Heart left ventricle (tissue), 16 donors: ENCODE results near the gene IRX2. TPM values are rescaled to one million over a fixed set of nuclear protein-coding genes. Genes with fewer than 3 reads are reported as not detected.

Source experiments
- ATAC-seq, 4 donors: fragments of 200-7000 bp; cut with Tn5 transposase; one replicate each; pipeline ENCODE4 v1.9.1; 2020 to 2022; ENCODE audit warnings: moderate library complexity in 4 of 4, mild to moderate bottlenecking in 3 of 4, moderate number of reproducible peaks in 1 of 4
- DNase-seq, 5 donors: peaks; one replicate each; pipeline ENCODE4 v3.0.0-alpha.2; 2020
- H3K27ac ChIP-seq, 12 donors: fragments of 200-600 bp; sonication (generic) in 4 of 12; one replicate each; pipeline versions ENCODE4 v1.5.0 to v1.8.0; 2016 to 2022; ENCODE audit warnings: mild to moderate bottlenecking in 2 of 12
- H3K27me3 ChIP-seq, 9 donors: fragments of 200-600 bp; sonication (generic) in 2 of 9; one replicate each; pipeline versions ENCODE4 v1.5.1 to v1.8.0; 2016 to 2022; ENCODE audit warnings: mild to moderate bottlenecking in 3 of 9
- H3K36me3 ChIP-seq, 9 donors: fragments of 200-600 bp; sonication (generic) in 2 of 9; one replicate each; pipeline versions ENCODE4 v1.5.0 to v1.8.0; 2018 to 2022; ENCODE audit warnings: mild to moderate bottlenecking in 2 of 9
- H3K4me1 ChIP-seq, 12 donors: fragments of 200-600 bp; sonication (generic) in 4 of 12; one replicate each; pipeline versions ENCODE4 v1.5.0 to v1.8.0; 2016 to 2022; ENCODE audit warnings: mild to moderate bottlenecking in 3 of 12
- H3K4me3 ChIP-seq, 12 donors: fragments of 200-600 bp; sonication (generic) in 4 of 12; one replicate each; pipeline versions ENCODE4 v1.5.0 to v1.8.0; 2017 to 2022; ENCODE audit warnings: mild to moderate bottlenecking in 9 of 12, moderate library complexity in 4 of 12
- H3K9me3 ChIP-seq, 12 donors: fragments of 200-600 bp; sonication (generic) in 4 of 12; one replicate each; pipeline versions ENCODE4 v1.5.0 to v1.8.0; 2016 to 2022; ENCODE audit warnings: mild to moderate bottlenecking in 1 of 12
- POLR2A ChIP-seq, 2 donors: fragments of 450-650 bp; IDR thresholded peaks; one replicate each; pipeline ENCODE4 v1.6.1; 2017; ENCODE audit warnings: antibody characterized with exemption in 2 of 2, mild to moderate bottlenecking in 2 of 2, moderate library complexity in 2 of 2
- whole genome bisulfite sequencing, 4 donors: extraction: QIAGEN DNeasy Blood & Tissue Kit in 2 of 4; methylation state at CpG; one replicate each; pipeline versions ENCODE4 v1.1.5 to v1.1.7; 2013 to 2018; 5-methylcytosine and 5-hydroxymethylcytosine counted together
- intact Hi-C, 10 donors: fragments of 100-400 bp; cut with DNase I; formaldehyde crosslinking; loops; one replicate each; pipeline versions ENCODE4 v1.11.1 to v1.14.2; 2022
- polyA plus RNA-seq, 2 donors: library from polyadenylated mRNA; stranded (reverse); fragments of 200-250 nt; gene quantifications; one replicate each; pipeline ENCODE4 v1.2.3, GENCODE V29; 2013
- total RNA-seq, 9 donors: library from RNA; depleted of rRNA in 2 of 9; stranded (reverse); fragments of >200 nt in 2 of 9; fragmentation: NEBNext Ultra II Directional in 3 of 9; extraction: Animal tissue kit (Norgen Biotek cat#: 25700) in 3 of 9; gene quantifications; one replicate each; pipeline versions ENCODE4 v1.1.0 to v1.2.4, GENCODE V29; 2016 to 2023
- TF ChIP-seq, protein P1 (sequence below), 12 donors: fragments of 200-600 bp; sonication (generic) in 4 of 12; IDR thresholded peaks; one replicate each; pipeline versions ENCODE4 v1.5.0 to v1.8.0; 2018 to 2022; ENCODE audit warnings: antibody characterized with exemption in 12 of 12, mild to moderate bottlenecking in 5 of 12
- donor health status: ischemic (EF 13 %, LVEDD 7.1; RV severe dilation, severe dysfunction).
- donor health status: healthy with polysubstance abuse.
- donor health status: DM: no; HTN: yes; CAD: no.
- donor health status: DM: no; HTN: no; CAD: no.
- donor health status: ischemic (EF 25% LVEDD 6.9; RV normal size, moderate dysfunction).
- donor health status: ischemic (EF 25% LVEDD 5.7; RV mildly dilated, moderate dysfunction).
- donor health status: healthy.
- donor health status: DM: yes; HTN: yes; CAD: no.
- donor health status: ischemic (EF 35%, LVEDD 5.7; RV mildly dilated, moderate dysfunction).
- donor health status: nonischemic (EF 11% LVEDD 7.7; RV severe dilation, severe dysfunction).
- donor health status: DM: yes; HTN: yes; CAD: no.
- donor health status: PGD.
- donor health status: ischemic (EF 29% LVEDD 5.4; RV normal size, mild dysfunction).
- donor health status: nonischemic (EF 23%, LVEDD 6.1; RV moderate dilation, normal function).

Gene IRX2
- total and polyA plus RNA-seq, 11 donors = 0.17 to 3.7 (median 0.86) TPM

DNA sequence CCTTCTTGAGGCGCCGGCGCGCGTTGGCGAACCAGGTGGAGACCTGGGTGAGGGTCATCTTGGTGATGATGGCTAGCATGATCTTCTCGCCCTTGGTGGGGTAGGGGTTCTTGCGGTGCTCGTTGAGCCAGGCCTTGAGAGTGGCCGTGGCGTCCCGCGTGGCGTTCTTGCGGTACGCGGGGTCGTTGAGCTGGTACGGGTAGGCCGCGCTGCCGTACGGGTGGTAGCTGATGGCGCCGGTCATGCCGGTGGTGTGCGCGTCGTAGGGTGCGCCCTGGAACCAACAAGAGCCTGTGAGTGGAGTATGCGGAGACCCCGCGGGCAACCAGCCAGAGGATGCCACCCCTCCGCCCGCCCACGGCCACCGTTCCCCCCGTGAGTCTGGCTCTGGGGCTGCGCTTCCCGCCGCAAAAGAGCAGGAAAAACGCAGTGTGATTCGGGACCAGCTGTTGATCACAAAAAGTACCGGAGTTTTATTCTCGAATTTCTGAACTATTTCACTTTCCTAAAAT, 1.9 kb downstream of the IRX2 start:
- DNase-seq (no peak), ATAC-seq (no peak)
- WGBS, 4 donors = 20 to 33% (median 22%) methylated on average over 24 to 45 of the region's 45 CpGs
- TF ChIP-seq, protein P1, sequence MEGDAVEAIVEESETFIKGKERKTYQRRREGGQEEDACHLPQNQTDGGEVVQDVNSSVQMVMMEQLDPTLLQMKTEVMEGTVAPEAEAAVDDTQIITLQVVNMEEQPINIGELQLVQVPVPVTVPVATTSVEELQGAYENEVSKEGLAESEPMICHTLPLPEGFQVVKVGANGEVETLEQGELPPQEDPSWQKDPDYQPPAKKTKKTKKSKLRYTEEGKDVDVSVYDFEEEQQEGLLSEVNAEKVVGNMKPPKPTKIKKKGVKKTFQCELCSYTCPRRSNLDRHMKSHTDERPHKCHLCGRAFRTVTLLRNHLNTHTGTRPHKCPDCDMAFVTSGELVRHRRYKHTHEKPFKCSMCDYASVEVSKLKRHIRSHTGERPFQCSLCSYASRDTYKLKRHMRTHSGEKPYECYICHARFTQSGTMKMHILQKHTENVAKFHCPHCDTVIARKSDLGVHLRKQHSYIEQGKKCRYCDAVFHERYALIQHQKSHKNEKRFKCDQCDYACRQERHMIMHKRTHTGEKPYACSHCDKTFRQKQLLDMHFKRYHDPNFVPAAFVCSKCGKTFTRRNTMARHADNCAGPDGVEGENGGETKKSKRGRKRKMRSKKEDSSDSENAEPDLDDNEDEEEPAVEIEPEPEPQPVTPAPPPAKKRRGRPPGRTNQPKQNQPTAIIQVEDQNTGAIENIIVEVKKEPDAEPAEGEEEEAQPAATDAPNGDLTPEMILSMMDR (IDR thresholded peaks at IDR 0.05) = no peak
- TF ChIP-seq POLR2A (IDR thresholded peaks at IDR 0.05) = no peak
- intact Hi-C loops = loop anchor here in 3 of 10 donors (10.0 kb wide), 2 partner anchors 845 to 855 kb away; partner anchors contain the start of gene IRX1 (in 1 of the 3)
- Histone ChIP-seq H3K4me3 (no peak overlapping the region), H3K9me3 (no peaks in the 10 kb centered on the region), H3K27ac (no peak overlapping the region), H3K4me1 (peaks cover 0 to 41% (median 5%) of the 10 kb centered on the region in 12 donors), H3K27me3 (peaks cover 31 to 97% (median 81%) of the 10 kb centered on the region in 9 donors), H3K36me3 (no peaks in the 10 kb centered on the region)

- H3K4me1 ChIP-seq = peaks cover 0 to 39% (median 5%) of the 10 kb centered on the region in 12 donors
- no peaks in the 10 kb centered on the region for H3K36me3 ChIP-seq
- 23 to 34% (median 29%) methylated on average over 42 to 71 of the region's 71 CpGs for WGBS, 4 donors
- H3K27me3 ChIP-seq = peaks cover 30 to 96% (median 80%) of the 10 kb centered on the region in 9 donors
- no peaks in the 10 kb centered on the region for H3K9me3 ChIP-seq
- intact Hi-C loops = no loop called here
- H3K27ac ChIP-seq = no peak overlapping the region
- TF ChIP-seq POLR2A (IDR thresholded peaks at IDR 0.05) = no peak
- TF ChIP-seq, protein P1 (IDR thresholded peaks at IDR 0.05) = no peak
- no peak for ATAC-seq
- DNase-seq = peak in 1 of 5 donors; percentile 65
- no peak overlapping the region for H3K4me3 ChIP-seq
These were observed 2.5 kb downstream of the IRX2 start for GRCh38 chr5:2748861-2749513.

DNA sequence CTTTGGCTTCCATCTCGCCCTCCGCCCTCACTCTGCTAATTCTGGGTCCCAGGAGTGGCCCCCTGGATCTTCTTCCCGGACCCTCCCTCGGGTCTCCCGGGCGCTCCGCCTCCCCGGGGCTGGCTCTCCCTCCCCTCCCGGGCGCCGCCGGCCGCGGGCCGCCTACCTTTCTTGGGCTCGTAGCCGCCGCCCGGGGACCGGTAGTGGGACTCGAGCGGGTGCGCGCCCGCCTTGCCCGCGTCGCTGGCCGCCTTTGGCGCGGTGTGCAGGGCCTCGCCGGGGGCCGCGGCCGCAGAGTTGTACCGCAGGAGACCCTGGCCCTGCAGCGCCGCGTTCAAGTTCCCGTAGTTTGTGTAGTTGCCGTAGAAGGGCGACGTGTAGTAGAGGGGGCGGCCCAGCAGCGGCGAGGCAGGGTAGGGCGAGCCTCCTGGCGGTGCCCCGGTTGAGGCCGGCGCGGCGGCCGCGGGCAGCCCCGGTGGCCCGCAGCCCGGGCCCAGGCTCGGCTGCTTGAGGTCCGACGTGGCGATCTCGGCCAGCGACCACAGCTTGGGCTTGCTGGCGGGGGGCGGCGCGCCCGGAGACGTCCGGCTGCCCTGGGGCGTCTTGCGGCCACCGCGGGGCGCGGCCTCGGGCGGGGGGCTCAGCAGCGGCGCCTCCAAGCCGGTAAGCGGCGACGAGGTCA, 3.2 kb downstream of the IRX2 start:
- no peak for DNase-seq
- H3K4me3 ChIP-seq = no peak overlapping the region
- H3K36me3 ChIP-seq = no peaks in the 10 kb centered on the region
- no peak for TF ChIP-seq POLR2A (IDR thresholded peaks at IDR 0.05)
- TF ChIP-seq, protein P1 (IDR thresholded peaks at IDR 0.05) = no peak
- no peak overlapping the region for H3K27ac ChIP-seq
- peaks cover 0 to 39% (median 5%) of the 10 kb centered on the region in 12 donors for H3K4me1 ChIP-seq
- intact Hi-C loops = no loop called here
- 16 to 25% (median 24%) methylated on average over 38 to 86 of the region's 86 CpGs for WGBS, 4 donors
- no peaks in the 10 kb centered on the region for H3K9me3 ChIP-seq
- peaks cover 32 to 95% (median 81%) of the 10 kb centered on the region in 9 donors for H3K27me3 ChIP-seq
- ATAC-seq = no peak
